Measurements from ENCODE around the gene XYLT1.

Gene XYLT1

DNA sequence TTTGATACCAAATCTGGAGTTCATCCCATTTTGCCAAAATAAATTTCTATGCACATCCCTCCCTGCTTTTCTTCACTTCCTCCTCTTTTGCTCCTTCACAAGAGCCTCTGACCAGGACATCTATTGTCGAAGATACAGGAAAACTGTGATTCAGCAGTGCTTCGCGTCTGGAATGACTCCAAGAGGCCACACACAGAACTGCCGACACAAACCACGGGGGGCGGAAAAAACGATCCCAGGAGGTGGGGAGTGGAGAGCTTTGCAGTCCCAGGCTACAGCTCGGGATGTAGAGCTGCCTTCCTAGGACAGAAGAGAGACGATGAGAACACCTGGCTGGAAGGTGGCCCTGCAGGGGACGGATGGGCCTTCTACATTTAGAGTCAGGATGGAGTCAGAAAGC, 102.8 kb downstream of the XYLT1 start:
- peaks cover 20% of the 10 kb centered on the region for H3K4me1 ChIP-seq (ENCODE audit: insufficient read depth, low read length)
- no peak overlapping the region for H3K9ac ChIP-seq (ENCODE audit: low read depth, low read length)
- no peaks in the 10 kb centered on the region for H3K36me3 ChIP-seq (ENCODE audit: insufficient read depth, low read length)
- H3K9me3 ChIP-seq (ENCODE audit: control insufficient read depth, insufficient read depth, low read length): no peaks in the 10 kb centered on the region

DNA sequence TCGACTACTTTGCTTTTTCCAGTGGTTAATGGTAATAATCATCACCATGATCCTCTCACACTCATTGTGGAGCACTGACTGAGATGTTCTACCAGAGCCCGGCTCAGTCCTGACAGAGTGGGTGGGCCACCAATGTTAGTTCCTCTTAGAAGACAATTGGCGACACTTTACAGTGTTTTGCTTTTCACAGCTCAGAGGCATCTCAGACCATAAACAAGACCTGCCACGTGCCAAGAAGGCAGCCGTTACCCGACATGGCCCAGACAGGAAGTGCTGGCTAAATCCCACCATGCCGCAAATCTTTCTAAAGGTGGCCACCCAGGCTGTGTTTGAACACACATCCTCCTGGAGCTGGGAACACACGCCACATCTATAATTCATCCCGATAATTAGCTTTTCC, 103.7 kb downstream of the XYLT1 start:
- Histone ChIP-seq H3K9ac (ENCODE audit: low read depth, low read length) (no peak overlapping the region), H3K36me3 (ENCODE audit: insufficient read depth, low read length) (no peaks in the 10 kb centered on the region), H3K4me1 (ENCODE audit: insufficient read depth, low read length) (peaks cover 20% of the 10 kb centered on the region), H3K9me3 (ENCODE audit: control insufficient read depth, insufficient read depth, low read length) (no peaks in the 10 kb centered on the region)

- Histone ChIP-seq H3K9me3 (ENCODE audit: control insufficient read depth, insufficient read depth, low read length) (no peaks in the 10 kb centered on the region), H3K9ac (ENCODE audit: low read depth, low read length) (no peak overlapping the region), H3K36me3 (ENCODE audit: insufficient read depth, low read length) (no peaks in the 10 kb centered on the region), H3K4me1 (ENCODE audit: insufficient read depth, low read length) (peaks cover 20% of the 10 kb centered on the region)
These were observed 104.3 kb downstream of the XYLT1 start for GRCh38 chr16:17366299-17366961.

DNA sequence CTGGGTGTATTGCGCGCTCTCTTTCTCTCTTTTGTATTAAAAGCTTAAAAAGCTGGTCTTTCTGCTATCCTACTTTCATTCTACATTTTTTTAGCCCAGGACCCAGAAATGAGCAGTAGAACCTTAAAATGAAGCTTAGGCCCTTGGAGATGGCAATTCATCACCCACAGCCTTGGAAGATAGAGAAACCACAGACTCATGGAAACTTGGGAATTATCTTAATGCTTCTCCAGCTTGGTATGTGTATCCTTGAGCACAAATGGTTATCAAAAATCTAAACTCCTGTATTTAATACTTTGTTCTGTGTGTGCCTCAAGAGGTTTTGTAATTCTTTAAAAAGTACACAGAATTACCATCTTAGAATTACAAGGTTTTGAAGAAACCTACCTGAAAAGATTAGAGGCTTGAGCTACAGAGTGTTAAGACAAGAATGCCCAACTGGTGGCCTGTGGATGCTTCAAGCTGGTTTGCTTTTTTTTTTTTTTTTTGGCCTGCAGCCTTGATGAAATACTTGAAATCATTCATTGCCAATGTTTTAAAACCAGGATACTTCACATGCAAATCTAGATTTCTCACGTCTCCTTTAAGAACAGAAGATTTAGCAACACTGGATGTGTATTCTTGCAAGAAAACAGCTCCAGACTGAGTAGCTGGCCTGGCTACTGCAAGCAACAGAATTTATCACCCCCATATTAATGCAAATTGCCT, 105.0 kb downstream of the XYLT1 start:
- no peaks in the 10 kb centered on the region for H3K36me3 ChIP-seq (ENCODE audit: insufficient read depth, low read length)
- no peak overlapping the region for H3K9ac ChIP-seq (ENCODE audit: low read depth, low read length)
- H3K4me1 ChIP-seq (ENCODE audit: insufficient read depth, low read length): peaks cover 20% of the 10 kb centered on the region
- H3K9me3 ChIP-seq (ENCODE audit: control insufficient read depth, insufficient read depth, low read length): no peaks in the 10 kb centered on the region

DNA sequence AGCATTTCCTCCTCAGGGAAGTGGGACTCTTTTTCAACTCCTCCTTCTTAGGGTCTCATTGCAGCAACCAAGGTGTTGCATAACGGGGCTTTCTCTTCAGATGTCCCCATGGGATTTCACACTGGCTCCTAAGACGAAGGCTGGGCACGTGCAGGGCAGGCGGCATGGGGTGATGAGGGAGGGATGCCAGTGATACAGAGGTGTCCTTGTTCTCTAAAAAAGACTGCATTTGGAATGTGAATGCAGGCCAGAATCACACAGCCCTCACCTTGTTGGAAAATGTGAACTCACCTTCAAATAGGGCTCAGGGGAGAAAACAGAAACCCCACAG, 105.6 kb downstream of the XYLT1 start:
- Histone ChIP-seq H3K36me3 (ENCODE audit: insufficient read depth, low read length) (no peaks in the 10 kb centered on the region), H3K9ac (ENCODE audit: low read depth, low read length) (no peak overlapping the region), H3K4me1 (ENCODE audit: insufficient read depth, low read length) (peaks cover 18% of the 10 kb centered on the region)

GRCh38 chr16:17364319-17365210, 106.2 kb downstream of the XYLT1 start:
- Histone ChIP-seq H3K4me1 (ENCODE audit: insufficient read depth, low read length) (peaks cover 11% of the 10 kb centered on the region), H3K36me3 (ENCODE audit: insufficient read depth, low read length) (no peaks in the 10 kb centered on the region), H3K9ac (ENCODE audit: low read depth, low read length) (no peak overlapping the region), H3K9me3 (ENCODE audit: control insufficient read depth, insufficient read depth, low read length) (no peaks in the 10 kb centered on the region)

More for the DNA sequence above, 105.6 kb downstream of the XYLT1 start:
- H3K9me3 ChIP-seq (ENCODE audit: control insufficient read depth, insufficient read depth, low read length): no peaks in the 10 kb centered on the region

- H3K9me3 ChIP-seq (ENCODE audit: control insufficient read depth, insufficient read depth, low read length): no peaks in the 10 kb centered on the region
- peaks cover 9% of the 10 kb centered on the region; the same call in 1 of the 2 replicates for H3K4me1 ChIP-seq (ENCODE audit: insufficient read depth, low read length)
- H3K9ac ChIP-seq (ENCODE audit: low read depth, low read length): no peak overlapping the region
- H3K36me3 ChIP-seq (ENCODE audit: insufficient read depth, low read length): no peaks in the 10 kb centered on the region
These were observed 107.8 kb downstream of the XYLT1 start for GRCh38 chr16:17362946-17363345.

DNA sequence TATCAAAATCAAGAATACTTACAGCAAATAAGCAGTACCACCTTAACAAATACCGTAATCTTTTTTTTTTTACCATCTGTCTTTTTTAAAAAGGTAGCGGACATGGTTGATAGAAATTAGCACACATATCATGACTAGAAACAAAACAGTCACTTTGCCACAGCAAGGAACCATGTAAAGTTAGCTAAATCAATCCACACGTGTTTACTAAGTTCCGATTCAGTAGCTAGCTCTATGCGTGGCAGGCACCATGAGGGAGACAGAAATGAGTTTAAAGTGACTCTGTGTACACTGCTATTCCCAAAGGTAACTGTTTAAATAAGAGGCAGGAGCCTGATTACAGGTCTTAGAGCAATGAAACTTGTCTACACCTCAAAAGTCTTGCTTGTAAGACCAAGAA, 108.6 kb downstream of the XYLT1 start:
- H3K9ac ChIP-seq (ENCODE audit: low read depth, low read length): no peak overlapping the region
- H3K36me3 ChIP-seq (ENCODE audit: insufficient read depth, low read length): no peaks in the 10 kb centered on the region
- H3K9me3 ChIP-seq (ENCODE audit: control insufficient read depth, insufficient read depth, low read length): no peaks in the 10 kb centered on the region
- peaks cover 4% of the 10 kb centered on the region; the same call in 1 of the 2 replicates for H3K4me1 ChIP-seq (ENCODE audit: insufficient read depth, low read length)

DNA sequence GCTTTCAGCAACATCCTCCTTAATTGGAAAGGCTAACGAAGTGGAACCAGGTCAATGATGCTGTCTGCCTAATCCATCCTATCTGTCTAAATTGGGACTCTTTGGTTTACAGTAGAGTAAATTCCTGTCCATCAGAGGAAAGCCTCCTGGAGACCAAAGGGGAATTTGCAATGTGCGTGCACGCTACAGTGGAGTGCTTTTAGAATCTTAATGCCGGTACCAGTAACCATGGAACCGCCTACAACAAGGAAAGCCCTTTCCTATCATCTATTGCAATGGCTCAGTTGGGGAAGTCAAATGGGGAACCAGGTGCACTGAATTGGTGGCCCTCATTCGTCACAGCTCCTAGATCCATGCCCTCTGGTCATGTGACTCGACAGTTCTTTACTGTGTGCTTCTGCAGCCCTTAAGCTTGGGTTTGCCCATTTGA, 110.1 kb downstream of the XYLT1 start:
- Histone ChIP-seq H3K9me3 (ENCODE audit: control insufficient read depth, insufficient read depth, low read length) (no peaks in the 10 kb centered on the region), H3K36me3 (ENCODE audit: insufficient read depth, low read length) (no peaks in the 10 kb centered on the region), H3K4me1 (ENCODE audit: insufficient read depth, low read length) (peaks cover 4% of the 10 kb centered on the region; the same call in 1 of the 2 replicates), H3K9ac (ENCODE audit: low read depth, low read length) (no peak overlapping the region)

DNA sequence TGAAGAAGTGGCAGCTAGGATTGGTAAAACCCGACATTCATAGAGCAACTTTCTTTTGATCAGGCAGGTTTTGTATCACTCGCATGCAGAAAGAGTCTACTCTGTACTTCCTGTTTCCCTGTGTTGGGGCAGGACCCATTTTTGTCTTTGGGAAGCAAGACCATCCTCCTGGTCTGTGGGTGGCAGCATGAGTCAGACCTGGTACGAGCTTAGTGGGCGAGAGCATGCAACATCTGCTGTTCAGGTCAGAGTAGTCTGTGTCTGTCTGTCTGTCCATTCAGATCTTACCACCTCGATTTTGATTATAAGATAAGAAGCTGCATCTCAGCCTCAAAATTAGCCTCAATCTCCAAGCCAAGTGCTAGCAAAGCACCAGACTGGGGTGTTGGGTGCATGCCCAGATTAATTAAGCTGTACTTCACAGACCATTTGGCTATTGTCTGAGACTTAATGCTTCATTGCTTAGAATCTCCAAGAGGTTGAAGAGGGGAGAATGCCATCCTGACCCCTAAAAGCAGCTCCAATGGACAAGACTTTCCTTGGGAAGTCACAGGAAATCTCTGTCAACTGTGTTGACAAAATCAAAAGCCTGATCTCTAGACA, 110.9 kb downstream of the XYLT1 start:
- Histone ChIP-seq H3K9me3 (ENCODE audit: control insufficient read depth, insufficient read depth, low read length) (no peaks in the 10 kb centered on the region), H3K36me3 (ENCODE audit: insufficient read depth, low read length) (no peaks in the 10 kb centered on the region), H3K4me1 (ENCODE audit: insufficient read depth, low read length) (peaks cover 4% of the 10 kb centered on the region; the same call in 1 of the 2 replicates), H3K9ac (ENCODE audit: low read depth, low read length) (no peak overlapping the region)

GRCh38 chr16:17358846-17359245, 111.9 kb downstream of the XYLT1 start:
- Histone ChIP-seq H3K9me3 (ENCODE audit: control insufficient read depth, insufficient read depth, low read length) (no peaks in the 10 kb centered on the region), H3K4me1 (ENCODE audit: insufficient read depth, low read length) (peaks cover 4% of the 10 kb centered on the region; the same call in 1 of the 2 replicates), H3K9ac (ENCODE audit: low read depth, low read length) (no peak overlapping the region), H3K36me3 (ENCODE audit: insufficient read depth, low read length) (no peaks in the 10 kb centered on the region)

GRCh38 chr16:17358355-17358754, 112.4 kb downstream of the XYLT1 start:
- peaks cover 4% of the 10 kb centered on the region; the same call in 1 of the 2 replicates for H3K4me1 ChIP-seq (ENCODE audit: insufficient read depth, low read length)
- no peak overlapping the region for H3K9ac ChIP-seq (ENCODE audit: low read depth, low read length)
- H3K9me3 ChIP-seq (ENCODE audit: control insufficient read depth, insufficient read depth, low read length): no peaks in the 10 kb centered on the region
- H3K36me3 ChIP-seq (ENCODE audit: insufficient read depth, low read length): no peaks in the 10 kb centered on the region

GRCh38 chr16:17357307-17358062, 113.3 kb downstream of the XYLT1 start:
- Histone ChIP-seq H3K9me3 (ENCODE audit: control insufficient read depth, insufficient read depth, low read length) (no peaks in the 10 kb centered on the region), H3K4me1 (ENCODE audit: insufficient read depth, low read length) (peaks cover 4% of the 10 kb centered on the region; the same call in 1 of the 2 replicates), H3K9ac (ENCODE audit: low read depth, low read length) (no peak overlapping the region), H3K36me3 (ENCODE audit: insufficient read depth, low read length) (no peaks in the 10 kb centered on the region)
